GM23248 (cell line): Measurements from ENCODE around the gene GNA15. TPM values are rescaled to one million over a fixed set of nuclear protein-coding genes. Genes with fewer than 3 reads are reported as not detected.

ENCODE experiments used
- DNase-seq: peaks from one replicate; pipeline ENCODE4 v3.0.0-alpha.2; 2015
- H2AFZ ChIP-seq: fragments of 200-600 bp; sonication (generic); 2 replicates; pipeline ENCODE4 v1.6.1; 2016; ENCODE audit warnings: antibody characterized with exemption
- H3F3A ChIP-seq: fragments of 200-600 bp; sonication (generic); 2 replicates; pipeline ENCODE4 v1.6.1; 2016; ENCODE audit warnings: mild to moderate bottlenecking, antibody characterized with exemption, mixed run types; ENCODE audit not compliant: insufficient read depth
- H3K27ac ChIP-seq: fragments of 200-600 bp; sonication (generic); 2 replicates; pipeline ENCODE4 v1.5.1; 2016; ENCODE audit warnings: mild to moderate bottlenecking
- H3K27me3 ChIP-seq: fragments of 200-600 bp; sonication (generic); replicated peaks from 2 replicates; pipeline ENCODE4 v1.6.1; 2016; ENCODE audit warnings: mild to moderate bottlenecking; ENCODE audit not compliant: insufficient read depth
- H3K36me3 ChIP-seq: fragments of 200-600 bp; sonication (generic); 2 replicates; pipeline ENCODE4 v1.6.1; 2016; ENCODE audit warnings: low read depth, mild to moderate bottlenecking
- H3K4me1 ChIP-seq: fragments of 200-600 bp; sonication (generic); 2 replicates; pipeline ENCODE4 v1.6.1; 2016; ENCODE audit warnings: mild to moderate bottlenecking; ENCODE audit not compliant: insufficient read depth
- H3K4me2 ChIP-seq: fragments of 200-600 bp; sonication (generic); one replicate; pipeline ENCODE4 v1.6.1; 2016; ENCODE audit warnings: mild to moderate bottlenecking; ENCODE audit not compliant: unreplicated experiment
- H3K4me3 ChIP-seq: fragments of 200-600 bp; sonication (generic); 2 replicates; pipeline ENCODE4 v1.5.1; 2016; ENCODE audit warnings: mild to moderate bottlenecking
- H3K79me2 ChIP-seq: fragments of 200-600 bp; sonication (generic); 2 replicates; pipeline ENCODE4 v1.6.1; 2016; ENCODE audit warnings: mild to moderate bottlenecking; ENCODE audit not compliant: insufficient read depth
- H3K9ac ChIP-seq: fragments of 200-600 bp; sonication (generic); 2 replicates; pipeline ENCODE4 v1.6.1; 2016; ENCODE audit warnings: mild to moderate bottlenecking
- H3K9me2 ChIP-seq: fragments of 200-600 bp; sonication (generic); 2 replicates; pipeline ENCODE4 v1.6.1; 2016; ENCODE audit warnings: mixed run types, mild to moderate bottlenecking, moderate library complexity; ENCODE audit not compliant: insufficient read depth
- H3K9me3 ChIP-seq: fragments of 200-600 bp; sonication (generic); one replicate; pipeline ENCODE4 v1.6.1; 2017; ENCODE audit warnings: low read depth
- H4K20me1 ChIP-seq: fragments of 200-600 bp; sonication (generic); 2 replicates; pipeline ENCODE4 v1.6.0; 2016; ENCODE audit not compliant: insufficient read depth
- EZH2 ChIP-seq: fragments of 200-600 bp; sonication (generic); IDR thresholded peaks from 2 replicates; pipeline ENCODE4 v1.6.1; 2018; ENCODE audit warnings: antibody characterized with exemption, mild to moderate bottlenecking; ENCODE audit not compliant: insufficient read depth, poor library complexity, severe bottlenecking
- EZH2phosphoT487 ChIP-seq: fragments of 200-600 bp; sonication (generic); IDR thresholded peaks from 2 replicates; pipeline ENCODE4 v1.6.1; 2018; ENCODE audit warnings: antibody characterized with exemption, moderate library complexity, mild to moderate bottlenecking, low read depth; ENCODE audit not compliant: insufficient read depth
- WGBS, 2 experiments: methylation state at CpG; one replicate each; pipeline ENCODE4 v1.1.6; 2015 to 2017; ENCODE audit warnings: low lambda C conversion rate in 2 of 2, low coverage in 1 of 2; ENCODE audit errors: missing lambda C conversion rate in 2 of 2; 5-methylcytosine and 5-hydroxymethylcytosine counted together
- in situ Hi-C: fragments of 300-500 bp; cut with MboI; formaldehyde crosslinking; loops from 2 replicates; pipeline ENCODE4 v1.15.0; 2020
- polyA plus RNA-seq: library from polyadenylated mRNA; unstranded; fragments of >200 nt; fragmentation: Nextera tagmentation; extraction: Ambion mirVana; gene quantifications from 2 replicates; pipeline ENCODE4 v1.2.1, GENCODE V29; 2016
- total RNA-seq: library from RNA; depleted of rRNA; stranded (reverse); fragments of >200 nt; shearing (Covaris generic); gene quantifications from 2 replicates; pipeline ENCODE4 v1.2.3, GENCODE V29; 2014

The GNA15 gene
- total and polyA plus RNA-seq, 2 experiments from 2014 or later: not detected

DNA sequence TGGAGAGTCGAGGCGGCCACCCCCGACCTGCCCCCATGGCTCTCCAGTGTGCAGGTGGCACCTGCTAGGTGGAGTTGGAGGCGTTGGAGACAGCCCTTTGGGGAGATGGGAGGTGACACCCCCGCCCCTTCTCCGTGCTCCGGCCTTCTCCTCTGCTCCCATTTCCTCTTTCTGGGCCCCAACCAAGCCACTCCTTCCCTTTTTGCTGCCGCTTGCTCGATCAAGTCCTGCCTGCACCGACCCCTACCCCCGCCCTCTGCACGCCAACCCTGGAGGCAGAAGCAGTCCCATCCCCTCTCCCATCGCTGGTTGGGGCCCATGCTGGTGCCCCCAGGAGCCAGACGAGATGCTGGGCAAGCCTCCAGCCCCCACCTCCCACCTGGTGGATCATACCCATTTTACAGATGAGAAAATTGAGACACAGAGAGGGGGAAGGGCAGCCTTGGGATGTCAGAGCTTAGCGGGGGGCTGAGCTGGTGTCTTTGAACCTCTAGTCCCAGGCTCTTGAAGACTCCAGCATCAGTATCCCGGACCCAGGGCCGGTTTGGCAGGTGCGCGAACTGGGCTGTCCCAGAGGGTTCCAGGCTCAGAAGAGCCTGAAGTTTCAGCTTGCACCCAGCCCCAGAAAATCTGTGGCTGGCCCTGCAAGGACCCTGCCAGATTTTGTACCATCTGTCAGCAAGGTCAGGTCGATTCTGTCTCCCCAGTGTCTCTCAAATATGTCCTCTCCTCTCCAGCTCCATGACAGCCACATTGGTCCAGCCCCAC lies 10.3 kb downstream of the GNA15 start:
- no peaks in the 10 kb centered on the region for H3K9me2 ChIP-seq
- H3K27ac ChIP-seq: no peak overlapping the region
- TF ChIP-seq EZH2phosphoT487 (no peak), EZH2 (no peak)
- H3K9ac ChIP-seq: no peak overlapping the region
- H4K20me1 ChIP-seq: no peaks in the 10 kb centered on the region
- no peaks in the 10 kb centered on the region for H3K9me3 ChIP-seq
- H3K4me2 ChIP-seq: no peak overlapping the region
- H3K4me3 ChIP-seq: no peak overlapping the region
- H3K27me3 ChIP-seq: no peaks in the 10 kb centered on the region
- in situ Hi-C loops: no loop called here
- H3F3A ChIP-seq: peaks cover 16% of the 10 kb centered on the region
- H3K4me1 ChIP-seq: peaks cover 13% of the 10 kb centered on the region
- no peaks in the 10 kb centered on the region for H3K79me2 ChIP-seq
- no peak for DNase-seq
- no peak overlapping the region for H2AFZ ChIP-seq
- 72 to 79% methylated on average over 19 to 20 of the region's 20 CpGs for WGBS, 2 experiments
- H3K36me3 ChIP-seq: no peaks in the 10 kb centered on the region

DNA sequence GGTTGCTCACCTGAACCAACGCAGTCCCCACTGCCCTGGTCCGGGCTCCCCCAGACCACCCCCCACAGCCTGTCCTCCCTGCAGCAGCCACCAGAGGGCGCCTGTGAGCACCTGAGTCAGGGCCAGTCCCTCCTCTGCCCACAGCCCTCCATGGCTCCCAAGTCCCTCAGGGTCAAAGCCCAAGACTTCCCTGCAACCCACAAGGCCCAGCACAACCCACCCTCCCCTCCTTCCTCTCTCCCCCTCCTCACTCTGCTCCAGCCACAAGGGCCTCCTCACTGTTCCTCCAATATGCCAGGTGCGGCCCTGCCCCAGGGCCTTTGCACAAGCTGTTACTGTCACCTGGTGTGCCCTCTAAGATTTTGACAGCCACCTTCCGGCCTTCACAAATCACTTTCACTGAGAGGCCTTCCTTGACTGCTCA lies 10.9 kb downstream of the GNA15 start:
- Histone ChIP-seq H3K36me3 (no peaks in the 10 kb centered on the region), H3K27me3 (no peaks in the 10 kb centered on the region), H3K9ac (no peak overlapping the region), H3K4me3 (no peak overlapping the region), H3K79me2 (no peaks in the 10 kb centered on the region), H3K4me1 (peaks cover 8% of the 10 kb centered on the region), H3K9me2 (no peaks in the 10 kb centered on the region), H2AFZ (no peak overlapping the region), H3F3A (peaks cover 10% of the 10 kb centered on the region), H3K27ac (no peak overlapping the region), H3K4me2 (no peak overlapping the region), H4K20me1 (no peaks in the 10 kb centered on the region), H3K9me3 (no peaks in the 10 kb centered on the region)
- TF ChIP-seq EZH2phosphoT487: no peak
- TF ChIP-seq EZH2: no peak
- 57 to 79% methylated on average over 4 to 5 of the region's 5 CpGs for WGBS, 2 experiments
- DNase-seq: no peak
- in situ Hi-C loops: no loop called here

DNA sequence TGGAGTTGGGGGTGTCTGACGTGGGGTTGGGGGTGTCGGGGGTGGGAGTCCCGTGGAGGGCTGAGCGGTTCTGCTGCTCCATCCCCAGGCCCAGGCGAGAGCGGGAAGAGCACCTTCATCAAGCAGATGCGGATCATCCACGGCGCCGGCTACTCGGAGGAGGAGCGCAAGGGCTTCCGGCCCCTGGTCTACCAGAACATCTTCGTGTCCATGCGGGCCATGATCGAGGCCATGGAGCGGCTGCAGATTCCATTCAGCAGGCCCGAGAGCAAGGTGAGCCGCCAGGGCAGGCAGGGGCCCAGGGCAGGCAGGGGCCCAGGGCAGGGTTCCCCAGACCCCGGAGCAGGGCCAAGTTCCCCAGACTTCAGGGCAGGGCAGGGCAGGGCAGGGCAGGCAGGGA lies 12.7 kb downstream of the GNA15 start:
- 80 to 90% methylated on average over 1 to 20 of the region's 20 CpGs for WGBS, 2 experiments
- H3K27me3 ChIP-seq: no peaks in the 10 kb centered on the region
- H3F3A ChIP-seq: no peaks in the 10 kb centered on the region
- no peaks in the 10 kb centered on the region for H3K36me3 ChIP-seq
- no peak for TF ChIP-seq EZH2phosphoT487
- no peak for TF ChIP-seq EZH2
- no peak for DNase-seq
- no peaks in the 10 kb centered on the region for H4K20me1 ChIP-seq
- no peaks in the 10 kb centered on the region for H3K9me2 ChIP-seq
- H3K4me3 ChIP-seq: no peak overlapping the region
- H3K4me1 ChIP-seq: no peaks in the 10 kb centered on the region
- no peak overlapping the region for H3K9ac ChIP-seq
- no peaks in the 10 kb centered on the region for H3K9me3 ChIP-seq
- H3K4me2 ChIP-seq: no peak overlapping the region
- H3K27ac ChIP-seq: no peak overlapping the region
- no peak overlapping the region for H2AFZ ChIP-seq
- no peaks in the 10 kb centered on the region for H3K79me2 ChIP-seq
- in situ Hi-C loops: no loop called here

DNA sequence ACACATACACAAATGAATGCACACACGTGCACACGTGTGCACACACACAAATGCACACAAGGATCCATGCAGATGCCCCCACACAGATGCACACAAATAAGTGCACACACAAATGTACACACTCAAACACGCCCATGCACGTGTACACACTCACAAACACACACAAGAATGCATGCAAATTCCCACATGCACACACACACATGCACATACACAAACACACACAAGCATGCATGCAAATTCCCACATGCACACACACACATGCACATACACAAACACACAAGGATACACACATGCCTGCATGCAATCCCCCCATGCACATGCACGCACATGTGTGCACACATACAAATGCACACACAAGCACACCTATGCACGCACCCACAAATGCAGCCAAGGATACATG lies 13.3 kb downstream of the GNA15 start:
- Histone ChIP-seq H4K20me1 (no peaks in the 10 kb centered on the region), H2AFZ (no peak overlapping the region), H3K27ac (no peak overlapping the region), H3K4me3 (no peak overlapping the region), H3K9ac (no peak overlapping the region), H3K9me3 (no peaks in the 10 kb centered on the region), H3F3A (no peaks in the 10 kb centered on the region), H3K4me1 (no peaks in the 10 kb centered on the region), H3K9me2 (no peaks in the 10 kb centered on the region), H3K36me3 (no peaks in the 10 kb centered on the region), H3K27me3 (no peaks in the 10 kb centered on the region), H3K79me2 (no peaks in the 10 kb centered on the region), H3K4me2 (no peak overlapping the region)
- WGBS, 2 experiments: 78% methylated on average over 6 of the region's 6 CpGs
- DNase-seq: no peak
- in situ Hi-C loops: no loop called here
- TF ChIP-seq EZH2: no peak
- TF ChIP-seq EZH2phosphoT487: no peak
